Liver (tissue), 9 donors: ENCODE results near the gene FYTTD1. TPM values are rescaled to one million over a fixed set of nuclear protein-coding genes. Genes with fewer than 3 reads are reported as not detected.

Source experiments
- DNase-seq: peaks from one replicate; pipeline ENCODE4 v3.0.0-alpha.2; 2017; ENCODE audit warnings: low spot score
- H3K27ac ChIP-seq, 2 donors: one replicate each; pipeline ENCODE4 v1.7.0; 2013; ENCODE audit warnings: inconsistent platforms in 2 of 2, low read length in 2 of 2, control low read depth in 1 of 2, low read depth in 1 of 2, mild to moderate bottlenecking in 1 of 2
- H3K27me3 ChIP-seq, 4 donors: one replicate each; pipeline versions ENCODE4 v1.6.1 to v1.7.0; 2013; ENCODE audit warnings: low read length in 3 of 4, inconsistent platforms in 1 of 4, mild to moderate bottlenecking in 1 of 4, moderate library complexity in 1 of 4; ENCODE audit not compliant: control insufficient read depth in 4 of 4, insufficient read depth in 4 of 4
- H3K36me3 ChIP-seq, 4 donors: one replicate each; pipeline versions ENCODE4 v1.6.1 to v1.7.0; 2013; ENCODE audit warnings: low read length in 3 of 4, mild to moderate bottlenecking in 3 of 4, low read depth in 1 of 4, moderate library complexity in 1 of 4; ENCODE audit not compliant: control insufficient read depth in 4 of 4, insufficient read depth in 3 of 4
- H3K4me1 ChIP-seq, 4 donors: one replicate each; pipeline versions ENCODE4 v1.6.1 to v1.7.0; 2013; ENCODE audit warnings: low read length in 3 of 4, mild to moderate bottlenecking in 3 of 4, moderate library complexity in 1 of 4; ENCODE audit not compliant: control insufficient read depth in 4 of 4, insufficient read depth in 4 of 4
- H3K4me3 ChIP-seq, 3 donors: one replicate each; pipeline versions ENCODE4 v1.6.1 to v1.7.0; 2013; ENCODE audit warnings: low read length in 3 of 3, control low read depth in 1 of 3, low read depth in 1 of 3, mild to moderate bottlenecking in 1 of 3
- H3K9ac ChIP-seq, 2 donors: one replicate each; pipeline ENCODE4 v1.7.0; 2013; ENCODE audit warnings: low read length in 2 of 2, mild to moderate bottlenecking in 2 of 2, moderate library complexity in 2 of 2, control low read depth in 1 of 2, low read depth in 1 of 2
- H3K9me3 ChIP-seq, 4 donors: one replicate each; pipeline versions ENCODE4 v1.6.1 to v1.7.0; 2013; ENCODE audit warnings: low read length in 3 of 4; ENCODE audit not compliant: control insufficient read depth in 4 of 4
- EGR1 ChIP-seq, 2 donors: IDR thresholded peaks; 2 replicates each; pipeline ENCODE4 v1.6.1; 2016 to 2018; ENCODE audit warnings: antibody characterized with exemption in 2 of 2, low read depth in 2 of 2
- FOXA1 ChIP-seq: IDR thresholded peaks from 2 replicates; pipeline ENCODE4 v1.6.1; 2016; ENCODE audit warnings: antibody characterized with exemption
- FOXA2 ChIP-seq: IDR thresholded peaks from 2 replicates; pipeline ENCODE4 v1.6.1; 2016; ENCODE audit warnings: antibody characterized with exemption
- GABPA ChIP-seq, 2 donors: IDR thresholded peaks in 1 of 2; conservative IDR thresholded peaks in 1 of 2; 2 replicates each; pipeline ENCODE4 v1.6.1; 2016; ENCODE audit warnings: antibody characterized with exemption in 2 of 2, mild to moderate bottlenecking in 1 of 2, moderate library complexity in 1 of 2
- HNF4A ChIP-seq, 2 donors: conservative IDR thresholded peaks; 2 replicates each; pipeline ENCODE4 v1.6.1; 2016; ENCODE audit warnings: antibody characterized with exemption in 2 of 2, mild to moderate bottlenecking in 2 of 2
- HNF4G ChIP-seq: IDR thresholded peaks from 2 replicates; pipeline ENCODE4 v1.6.1; 2016; ENCODE audit warnings: antibody characterized with exemption
- JUND ChIP-seq, 2 donors: IDR thresholded peaks; 2 replicates each; pipeline ENCODE4 v1.6.1; 2016; ENCODE audit warnings: antibody characterized with exemption in 2 of 2
- NR2F2 ChIP-seq: IDR thresholded peaks from 2 replicates; pipeline ENCODE4 v1.6.1; 2016; ENCODE audit warnings: antibody characterized with exemption
- RAD21 ChIP-seq, 2 donors: IDR thresholded peaks; 2 replicates each; pipeline ENCODE4 v1.6.1; 2016; ENCODE audit warnings: antibody characterized with exemption in 2 of 2, mild to moderate bottlenecking in 2 of 2
- RXRA ChIP-seq, 2 donors: IDR thresholded peaks; 2 replicates each; pipeline ENCODE4 v1.6.1; 2017 to 2018; ENCODE audit warnings: antibody characterized with exemption in 2 of 2, mild to moderate bottlenecking in 1 of 2
- SP1 ChIP-seq: IDR thresholded peaks from 2 replicates; pipeline ENCODE4 v1.6.1; 2018; ENCODE audit warnings: antibody characterized with exemption, mild to moderate bottlenecking
- TAF1 ChIP-seq: conservative IDR thresholded peaks from 2 replicates; pipeline ENCODE4 v1.6.1; 2016; ENCODE audit warnings: antibody characterized with exemption, mild to moderate bottlenecking
- YY1 ChIP-seq: IDR thresholded peaks from 2 replicates; pipeline ENCODE4 v1.6.1; 2016; ENCODE audit warnings: antibody characterized with exemption, mild to moderate bottlenecking
- WGBS: extraction: QIAGEN DNeasy Blood & Tissue Kit; methylation state at CpG from one replicate; pipeline ENCODE4 v1.1.7; 2013; 5-methylcytosine and 5-hydroxymethylcytosine counted together
- polyA plus RNA-seq, 2 donors: library from polyadenylated mRNA; stranded (reverse) in 1 of 2; unstranded in 1 of 2; fragments of 200-250 nt in 1 of 2; fragments of >200 nt in 1 of 2; fragmentation: Nextera tagmentation in 1 of 2; extraction: Ambion mirVana in 1 of 2; gene quantifications; one replicate each; pipeline versions ENCODE4 v1.2.1 to v1.2.3, GENCODE V29; 2013 to 2015
- total RNA-seq, 2 donors: library from RNA; depleted of rRNA; stranded (reverse); fragments of >200 nt; gene quantifications; one replicate each; pipeline ENCODE4 v1.2.3, GENCODE V29; 2014
- TF ChIP-seq, protein P1 (sequence below): IDR thresholded peaks from 2 replicates; pipeline ENCODE4 v1.6.1; 2016; ENCODE audit warnings: antibody characterized with exemption
- TF ChIP-seq, protein P2 (sequence below): fragments of 150-350 bp; IDR thresholded peaks from 2 replicates; pipeline ENCODE4 v1.5.1; 2017; ENCODE audit warnings: improper control_type of control experiment, low read depth, low read length; ENCODE audit not compliant: missing input control
- TF ChIP-seq, protein P3 (sequence below): IDR thresholded peaks from 2 replicates; pipeline ENCODE4 v1.6.1; 2016; ENCODE audit warnings: antibody characterized with exemption
- TF ChIP-seq, protein P4 (sequence below): IDR thresholded peaks from 2 replicates; pipeline ENCODE4 v1.6.1; 2016; ENCODE audit warnings: antibody characterized with exemption, mild to moderate bottlenecking
- TF ChIP-seq, protein P5 (sequence below): IDR thresholded peaks from 2 replicates; pipeline ENCODE4 v1.6.1; 2016; ENCODE audit warnings: antibody characterized with exemption
- donor health status: healthy.
- donor health status: healthy.
- donor health status: healthy.
- donor health status: healthy.
- donor health status: healthy.

Gene FYTTD1
- total and polyA plus RNA-seq, 4 donors = 11.5 to 22.7 (median 16.0) TPM

DNA sequence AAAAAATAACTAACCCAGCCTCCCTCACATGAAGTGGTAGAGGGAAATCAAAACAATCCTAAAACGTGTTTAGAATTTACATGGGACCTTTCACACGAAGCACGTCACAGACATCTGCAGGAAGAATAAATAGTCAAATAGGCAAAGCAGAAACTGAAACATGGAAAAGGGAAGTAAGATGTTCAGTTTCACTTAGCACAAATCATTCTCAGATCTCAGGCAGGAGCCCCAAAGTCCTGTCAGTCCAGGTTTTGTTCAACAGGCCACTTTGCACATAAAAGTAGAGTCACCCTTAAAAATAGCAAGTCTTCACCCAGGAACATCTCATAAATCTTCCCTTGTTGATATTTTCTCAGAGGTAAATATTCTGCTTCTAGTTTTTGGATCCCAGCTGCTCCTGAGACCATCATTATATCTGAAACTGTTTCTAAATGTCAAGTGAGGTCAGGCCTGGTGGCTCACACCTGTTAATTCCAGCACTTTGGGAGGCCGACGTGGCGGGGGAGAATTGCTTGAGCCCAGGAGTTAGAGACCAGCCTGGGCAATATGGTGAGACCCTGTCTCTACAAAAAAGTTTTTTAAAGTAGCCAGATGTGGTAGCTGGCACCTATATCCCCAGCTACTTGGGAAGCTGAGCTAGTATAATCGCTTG lies 14.9 kb upstream of the FYTTD1 start:
- WGBS = 86% methylated on average over 7 of the region's 7 CpGs
- no peak overlapping the region for H3K27ac ChIP-seq

DNA sequence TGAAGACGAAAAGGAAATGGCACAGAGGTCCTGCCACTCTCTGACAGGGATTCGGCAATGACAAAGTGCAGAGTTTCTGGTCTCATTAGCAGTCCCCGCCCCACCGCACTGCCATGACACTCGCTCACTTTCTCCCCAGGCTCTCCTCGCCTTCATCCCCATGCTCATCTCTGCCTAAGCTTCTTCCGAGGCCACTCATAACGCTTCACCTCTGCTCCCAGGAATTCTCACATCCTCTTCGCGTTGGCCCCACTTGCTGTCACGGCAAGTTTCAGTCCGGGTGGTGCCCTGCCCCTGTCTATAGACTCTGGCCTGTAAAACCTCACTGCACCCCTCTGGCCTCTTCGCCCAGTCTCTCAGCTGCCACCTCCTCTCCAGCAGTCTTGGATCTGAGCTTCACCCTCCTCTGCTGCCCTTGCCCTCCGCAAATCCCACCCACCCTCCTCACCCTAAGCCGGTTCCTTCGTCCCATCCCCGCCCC lies 13.6 kb upstream of the FYTTD1 start:
- no peaks in the 10 kb centered on the region for H3K9me3 ChIP-seq
- H3K4me3 ChIP-seq = peak overlapping the region; percentile 80 to 95 (median 90)
- peak overlapping the region; percentile 61 to 73 for H3K27ac ChIP-seq
- no peaks in the 10 kb centered on the region for H3K36me3 ChIP-seq
- peak overlapping the region; percentile 42 to 51 for H3K9ac ChIP-seq
- WGBS = 1% methylated on average over 17 of the region's 17 CpGs
- peaks cover 0 to 19% (median 11%) of the 10 kb centered on the region in 4 donors for H3K4me1 ChIP-seq
- peak; percentile 38 for DNase-seq
- H3K27me3 ChIP-seq = no peaks in the 10 kb centered on the region
- TF ChIP-seq FOXA1 (no peak), FOXA2 (no peak)

More for the DNA sequence above, 14.9 kb upstream of the FYTTD1 start:
- Histone ChIP-seq H3K27me3 (no peaks in the 10 kb centered on the region), H3K36me3 (no peaks in the 10 kb centered on the region), H3K4me3 (no peak overlapping the region), H3K9ac (no peak overlapping the region), H3K9me3 (no peaks in the 10 kb centered on the region), H3K4me1 (peaks cover 0 to 19% (median 11%) of the 10 kb centered on the region in 4 donors)
- no peak for DNase-seq
- TF ChIP-seq FOXA1 (no peak), RAD21 (IDR thresholded peaks at IDR 0.05) (no peak), HNF4G (no peak), NR2F2 (no peak), FOXA2 (no peak)

DNA sequence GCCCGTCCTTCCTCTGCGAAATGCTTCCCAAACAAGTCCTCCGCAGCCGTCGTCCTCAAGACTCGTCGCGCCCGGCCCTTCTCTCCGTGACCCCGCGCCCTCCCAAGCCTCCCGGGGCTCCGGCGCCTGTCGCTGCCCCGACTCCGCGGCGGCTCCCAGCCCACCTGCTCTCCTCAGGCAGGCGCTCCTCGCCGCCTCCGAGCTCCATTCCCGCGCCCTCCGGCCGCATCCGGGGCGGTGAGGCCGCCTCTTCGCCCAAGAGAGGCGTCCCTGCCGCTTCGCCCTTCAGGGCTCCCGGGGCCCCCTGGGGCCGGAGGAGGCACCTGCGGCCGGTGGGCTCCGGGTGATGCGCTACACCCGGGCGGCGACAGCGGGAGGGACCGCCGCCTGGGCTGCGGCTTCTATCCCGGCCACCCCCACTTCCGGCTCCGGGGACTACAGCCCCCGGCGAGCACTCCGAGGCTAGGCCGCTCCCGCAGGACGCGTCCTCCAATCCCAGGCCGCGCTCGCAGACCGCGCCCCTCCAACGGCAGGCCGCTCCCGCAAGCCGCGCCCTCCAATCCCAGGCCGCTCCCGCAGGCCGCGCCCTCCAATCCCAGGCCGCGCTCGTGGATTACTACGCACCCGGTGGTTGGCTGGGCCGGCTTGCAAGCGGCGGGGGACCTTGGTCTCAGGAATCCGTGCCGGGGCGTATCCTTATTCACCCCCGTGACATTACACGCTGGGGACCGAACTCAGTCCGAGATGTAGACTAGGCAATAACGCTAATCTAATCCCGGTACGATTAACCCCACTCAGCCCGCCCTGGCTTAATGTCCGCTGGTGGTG lies 13.0 kb upstream of the FYTTD1 start, which contains the start of gene RUBCN:
Gene RUBCN, minus strand, starts transcription at position 414 of the 828 bp plus-strand sequence. Its CDS starts 185 bp downstream, at position 229.
- H3K9ac ChIP-seq = peak within 1 kb of the TSS; percentile 51 to 82
- peak within 1 kb of the TSS; percentile 80 to 95 (median 90) for H3K4me3 ChIP-seq
- TF ChIP-seq TAF1 (no peak), RAD21 (IDR thresholded peaks at IDR 0.05) (peak in 1 of 2 donors; percentile 4), HNF4A (conservative IDR thresholded peaks at IDR 0.05) (peak; percentile 52 to 59), FOXA2 (no peak), HNF4G (no peak), RXRA (IDR thresholded peaks at IDR 0.05) (peak in 1 of 2 donors; percentile 18), YY1 (peak; percentile 44), GABPA (IDR thresholded peaks at IDR 0.05 in 1 of 2, conservative IDR thresholded peaks at IDR 0.05 in 1 of 2) (peak in 1 of 2 donors; percentile 85), FOXA1 (no peak), EGR1 (IDR thresholded peaks at IDR 0.05; ENCODE audit: low read depth in 2 of 2) (no peak), NR2F2 (no peak), JUND (IDR thresholded peaks at IDR 0.05) (no peak), SP1 (peak; percentile 88)
- TF ChIP-seq, protein P1, sequence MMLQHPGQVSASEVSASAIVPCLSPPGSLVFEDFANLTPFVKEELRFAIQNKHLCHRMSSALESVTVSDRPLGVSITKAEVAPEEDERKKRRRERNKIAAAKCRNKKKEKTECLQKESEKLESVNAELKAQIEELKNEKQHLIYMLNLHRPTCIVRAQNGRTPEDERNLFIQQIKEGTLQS = no peak
- TF ChIP-seq, protein P2, sequence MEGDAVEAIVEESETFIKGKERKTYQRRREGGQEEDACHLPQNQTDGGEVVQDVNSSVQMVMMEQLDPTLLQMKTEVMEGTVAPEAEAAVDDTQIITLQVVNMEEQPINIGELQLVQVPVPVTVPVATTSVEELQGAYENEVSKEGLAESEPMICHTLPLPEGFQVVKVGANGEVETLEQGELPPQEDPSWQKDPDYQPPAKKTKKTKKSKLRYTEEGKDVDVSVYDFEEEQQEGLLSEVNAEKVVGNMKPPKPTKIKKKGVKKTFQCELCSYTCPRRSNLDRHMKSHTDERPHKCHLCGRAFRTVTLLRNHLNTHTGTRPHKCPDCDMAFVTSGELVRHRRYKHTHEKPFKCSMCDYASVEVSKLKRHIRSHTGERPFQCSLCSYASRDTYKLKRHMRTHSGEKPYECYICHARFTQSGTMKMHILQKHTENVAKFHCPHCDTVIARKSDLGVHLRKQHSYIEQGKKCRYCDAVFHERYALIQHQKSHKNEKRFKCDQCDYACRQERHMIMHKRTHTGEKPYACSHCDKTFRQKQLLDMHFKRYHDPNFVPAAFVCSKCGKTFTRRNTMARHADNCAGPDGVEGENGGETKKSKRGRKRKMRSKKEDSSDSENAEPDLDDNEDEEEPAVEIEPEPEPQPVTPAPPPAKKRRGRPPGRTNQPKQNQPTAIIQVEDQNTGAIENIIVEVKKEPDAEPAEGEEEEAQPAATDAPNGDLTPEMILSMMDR = no peak
- TF ChIP-seq, protein P3, sequence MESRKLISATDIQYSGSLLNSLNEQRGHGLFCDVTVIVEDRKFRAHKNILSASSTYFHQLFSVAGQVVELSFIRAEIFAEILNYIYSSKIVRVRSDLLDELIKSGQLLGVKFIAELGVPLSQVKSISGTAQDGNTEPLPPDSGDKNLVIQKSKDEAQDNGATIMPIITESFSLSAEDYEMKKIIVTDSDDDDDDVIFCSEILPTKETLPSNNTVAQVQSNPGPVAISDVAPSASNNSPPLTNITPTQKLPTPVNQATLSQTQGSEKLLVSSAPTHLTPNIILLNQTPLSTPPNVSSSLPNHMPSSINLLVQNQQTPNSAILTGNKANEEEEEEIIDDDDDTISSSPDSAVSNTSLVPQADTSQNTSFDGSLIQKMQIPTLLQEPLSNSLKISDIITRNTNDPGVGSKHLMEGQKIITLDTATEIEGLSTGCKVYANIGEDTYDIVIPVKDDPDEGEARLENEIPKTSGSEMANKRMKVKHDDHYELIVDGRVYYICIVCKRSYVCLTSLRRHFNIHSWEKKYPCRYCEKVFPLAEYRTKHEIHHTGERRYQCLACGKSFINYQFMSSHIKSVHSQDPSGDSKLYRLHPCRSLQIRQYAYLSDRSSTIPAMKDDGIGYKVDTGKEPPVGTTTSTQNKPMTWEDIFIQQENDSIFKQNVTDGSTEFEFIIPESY = no peak
- TF ChIP-seq, protein P4, sequence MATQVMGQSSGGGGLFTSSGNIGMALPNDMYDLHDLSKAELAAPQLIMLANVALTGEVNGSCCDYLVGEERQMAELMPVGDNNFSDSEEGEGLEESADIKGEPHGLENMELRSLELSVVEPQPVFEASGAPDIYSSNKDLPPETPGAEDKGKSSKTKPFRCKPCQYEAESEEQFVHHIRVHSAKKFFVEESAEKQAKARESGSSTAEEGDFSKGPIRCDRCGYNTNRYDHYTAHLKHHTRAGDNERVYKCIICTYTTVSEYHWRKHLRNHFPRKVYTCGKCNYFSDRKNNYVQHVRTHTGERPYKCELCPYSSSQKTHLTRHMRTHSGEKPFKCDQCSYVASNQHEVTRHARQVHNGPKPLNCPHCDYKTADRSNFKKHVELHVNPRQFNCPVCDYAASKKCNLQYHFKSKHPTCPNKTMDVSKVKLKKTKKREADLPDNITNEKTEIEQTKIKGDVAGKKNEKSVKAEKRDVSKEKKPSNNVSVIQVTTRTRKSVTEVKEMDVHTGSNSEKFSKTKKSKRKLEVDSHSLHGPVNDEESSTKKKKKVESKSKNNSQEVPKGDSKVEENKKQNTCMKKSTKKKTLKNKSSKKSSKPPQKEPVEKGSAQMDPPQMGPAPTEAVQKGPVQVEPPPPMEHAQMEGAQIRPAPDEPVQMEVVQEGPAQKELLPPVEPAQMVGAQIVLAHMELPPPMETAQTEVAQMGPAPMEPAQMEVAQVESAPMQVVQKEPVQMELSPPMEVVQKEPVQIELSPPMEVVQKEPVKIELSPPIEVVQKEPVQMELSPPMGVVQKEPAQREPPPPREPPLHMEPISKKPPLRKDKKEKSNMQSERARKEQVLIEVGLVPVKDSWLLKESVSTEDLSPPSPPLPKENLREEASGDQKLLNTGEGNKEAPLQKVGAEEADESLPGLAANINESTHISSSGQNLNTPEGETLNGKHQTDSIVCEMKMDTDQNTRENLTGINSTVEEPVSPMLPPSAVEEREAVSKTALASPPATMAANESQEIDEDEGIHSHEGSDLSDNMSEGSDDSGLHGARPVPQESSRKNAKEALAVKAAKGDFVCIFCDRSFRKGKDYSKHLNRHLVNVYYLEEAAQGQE = no peak
- TF ChIP-seq, protein P5, sequence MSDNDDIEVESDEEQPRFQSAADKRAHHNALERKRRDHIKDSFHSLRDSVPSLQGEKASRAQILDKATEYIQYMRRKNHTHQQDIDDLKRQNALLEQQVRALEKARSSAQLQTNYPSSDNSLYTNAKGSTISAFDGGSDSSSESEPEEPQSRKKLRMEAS = no peak
- H3K36me3 ChIP-seq = no peaks in the 10 kb centered on the region
- H3K27ac ChIP-seq = peak within 1 kb of the TSS; percentile 73 to 74
- peaks cover 0 to 19% (median 11%) of the 10 kb centered on the region in 4 donors for H3K4me1 ChIP-seq
- H3K9me3 ChIP-seq = no peaks in the 10 kb centered on the region
- DNase-seq = peak; percentile 86
- no peaks in the 10 kb centered on the region for H3K27me3 ChIP-seq
- under 1% methylated on average over 92 of the region's 92 CpGs for WGBS
